ENCODE data around the gene OR52D1.

- TF ChIP-seq, protein P1, sequence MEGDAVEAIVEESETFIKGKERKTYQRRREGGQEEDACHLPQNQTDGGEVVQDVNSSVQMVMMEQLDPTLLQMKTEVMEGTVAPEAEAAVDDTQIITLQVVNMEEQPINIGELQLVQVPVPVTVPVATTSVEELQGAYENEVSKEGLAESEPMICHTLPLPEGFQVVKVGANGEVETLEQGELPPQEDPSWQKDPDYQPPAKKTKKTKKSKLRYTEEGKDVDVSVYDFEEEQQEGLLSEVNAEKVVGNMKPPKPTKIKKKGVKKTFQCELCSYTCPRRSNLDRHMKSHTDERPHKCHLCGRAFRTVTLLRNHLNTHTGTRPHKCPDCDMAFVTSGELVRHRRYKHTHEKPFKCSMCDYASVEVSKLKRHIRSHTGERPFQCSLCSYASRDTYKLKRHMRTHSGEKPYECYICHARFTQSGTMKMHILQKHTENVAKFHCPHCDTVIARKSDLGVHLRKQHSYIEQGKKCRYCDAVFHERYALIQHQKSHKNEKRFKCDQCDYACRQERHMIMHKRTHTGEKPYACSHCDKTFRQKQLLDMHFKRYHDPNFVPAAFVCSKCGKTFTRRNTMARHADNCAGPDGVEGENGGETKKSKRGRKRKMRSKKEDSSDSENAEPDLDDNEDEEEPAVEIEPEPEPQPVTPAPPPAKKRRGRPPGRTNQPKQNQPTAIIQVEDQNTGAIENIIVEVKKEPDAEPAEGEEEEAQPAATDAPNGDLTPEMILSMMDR (conservative IDR thresholded peaks at IDR 0.05; ENCODE audit: low read length), result no peak
- TF ChIP-seq EZH2phosphoT487 (IDR thresholded peaks at IDR 0.05; ENCODE audit: borderline replicate concordance), result no peak
These were observed 19.4 kb downstream of the OR52D1 start for GRCh38 chr11:5507933-5508305.
